GM18508 (cell line): ENCODE data around the gene RPL28.

Experiments
- ATAC-seq: cut with Tn5 transposase; IDR thresholded peaks from one replicate; pipeline ENCODE4 v1.9.1; 2021; ENCODE audit warnings: moderate number of reproducible peaks; ENCODE audit not compliant: insufficient read depth, unreplicated experiment

RPL28 gene

GRCh38 chr19:55352549-55353145 is 33.1 kb upstream of the RPL28 start:
- no peak for ATAC-seq

DNA sequence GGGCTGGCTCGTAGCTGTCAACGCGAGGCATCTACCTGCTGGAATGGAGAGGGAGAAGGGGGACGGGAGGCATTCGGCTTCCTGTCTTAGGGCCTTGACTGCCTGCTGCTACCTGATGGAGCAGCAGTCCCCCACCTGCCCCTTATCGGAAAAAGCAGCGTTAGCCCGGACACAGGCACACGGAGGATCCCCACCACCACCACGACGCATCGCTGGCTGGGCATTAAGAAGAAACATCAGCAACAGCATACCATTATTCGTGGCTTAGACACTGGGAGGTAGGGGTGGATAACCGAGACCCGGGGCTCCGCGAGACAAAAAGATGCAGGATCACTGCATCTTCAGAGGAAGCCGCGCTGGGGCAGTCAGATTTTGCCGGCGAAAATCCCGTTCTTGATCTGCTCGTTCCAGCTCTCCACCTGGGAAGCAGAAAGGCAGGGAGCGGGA is 32.4 kb upstream of the RPL28 start:
- ATAC-seq = no peak

DNA sequence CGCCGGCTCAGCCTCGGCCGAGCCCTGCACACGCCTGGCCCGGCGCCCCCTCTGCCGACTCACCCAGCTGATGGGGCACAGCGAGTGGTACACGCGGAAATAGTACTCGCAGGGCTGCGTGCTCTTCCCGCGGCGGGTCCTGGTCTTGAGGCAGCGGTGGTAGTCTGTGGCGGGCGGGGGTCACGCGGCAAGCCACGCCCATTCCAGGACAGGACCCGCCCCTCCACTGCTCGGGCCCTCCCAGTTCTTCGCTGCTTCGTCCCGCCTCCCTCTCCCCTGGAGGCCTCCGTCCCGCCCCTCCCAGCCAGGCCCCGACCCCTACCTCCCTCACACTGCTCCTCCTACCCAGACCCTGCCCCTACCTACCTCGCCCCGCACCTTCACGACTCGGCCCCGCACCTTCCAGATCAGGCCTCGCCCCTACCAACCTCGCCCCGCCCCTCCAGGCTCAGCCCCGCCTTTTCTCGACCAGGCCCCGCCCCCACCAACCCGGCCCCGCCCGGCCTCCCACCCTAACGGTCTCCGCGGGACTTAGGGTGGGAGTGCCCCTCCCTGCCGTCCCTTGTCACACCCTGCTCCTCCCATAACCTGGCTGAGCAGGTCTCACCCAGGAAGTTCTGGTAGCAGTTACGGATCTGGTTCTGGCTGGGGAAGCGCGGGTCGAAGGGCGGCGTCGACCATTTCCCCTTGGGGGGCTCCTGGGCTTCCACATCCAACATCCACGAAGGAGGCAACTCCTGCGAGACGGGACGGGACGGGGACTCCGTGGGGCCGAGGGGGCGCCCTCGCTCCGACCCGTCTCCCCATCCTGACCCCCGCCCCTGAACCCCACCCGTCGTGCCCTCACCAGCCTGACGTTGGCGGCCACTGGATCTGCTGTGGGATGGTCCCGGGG is 31.7 kb upstream of the RPL28 start:
- no peak for ATAC-seq

GRCh38 chr19:55354698-55355212 is 31.0 kb upstream of the RPL28 start, which contains the start of gene COX6B2:
Gene COX6B2 (minus strand): TSS chr19:55354719. CDS start chr19:55354521, 198 bp downstream.
- ATAC-seq = no peak

- no peak for ATAC-seq
These were observed 30.4 kb upstream of the RPL28 start for GRCh38 chr19:55355213-55355821.

DNA sequence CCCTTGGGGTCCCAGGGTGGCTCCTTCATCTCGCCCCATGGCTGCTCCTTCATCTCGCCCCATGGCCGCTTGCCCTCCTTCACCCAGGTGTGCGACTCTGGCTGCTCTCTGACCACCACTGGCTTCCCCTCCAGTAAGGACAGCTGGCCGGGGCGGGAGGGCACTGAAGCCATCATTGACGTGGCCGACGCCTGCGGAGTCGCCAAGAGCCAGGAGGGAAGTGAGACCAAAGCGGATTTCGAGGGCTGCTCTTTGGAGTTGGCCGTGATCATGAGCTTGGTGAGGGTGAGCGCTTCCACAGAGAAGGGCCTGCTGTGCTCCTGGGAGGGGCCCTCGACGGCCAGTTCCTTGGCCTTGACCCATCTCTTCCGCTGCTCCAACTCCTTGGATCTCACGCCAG is 27.2 kb upstream of the RPL28 start:
- no peak for ATAC-seq

- ATAC-seq = no peak
These were observed 26.5 kb upstream of the RPL28 start for GRCh38 chr19:55358943-55359908.

DNA sequence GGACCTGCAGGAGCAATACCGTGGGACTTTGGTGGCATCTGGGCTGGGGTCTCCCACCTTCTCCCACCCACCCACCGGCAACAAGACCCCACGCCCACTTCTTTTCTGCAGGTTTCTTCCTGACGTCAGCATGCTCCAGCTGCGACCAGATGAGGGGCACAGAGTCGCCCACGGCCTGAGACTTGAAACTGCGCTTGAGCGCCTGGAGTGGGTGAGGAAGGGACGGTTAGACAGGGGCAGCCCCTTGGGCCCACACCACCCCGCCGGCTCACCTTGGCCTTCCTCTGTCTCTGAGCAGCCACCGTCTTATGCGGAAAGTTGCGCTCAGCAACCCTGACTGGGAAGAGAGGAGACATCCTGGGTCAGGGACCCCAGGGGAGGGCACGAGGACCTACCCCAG is 24.8 kb upstream of the RPL28 start:
- ATAC-seq = no peak

GRCh38 chr19:55362174-55362989 is 23.4 kb upstream of the RPL28 start:
- ATAC-seq = no peak

DNA sequence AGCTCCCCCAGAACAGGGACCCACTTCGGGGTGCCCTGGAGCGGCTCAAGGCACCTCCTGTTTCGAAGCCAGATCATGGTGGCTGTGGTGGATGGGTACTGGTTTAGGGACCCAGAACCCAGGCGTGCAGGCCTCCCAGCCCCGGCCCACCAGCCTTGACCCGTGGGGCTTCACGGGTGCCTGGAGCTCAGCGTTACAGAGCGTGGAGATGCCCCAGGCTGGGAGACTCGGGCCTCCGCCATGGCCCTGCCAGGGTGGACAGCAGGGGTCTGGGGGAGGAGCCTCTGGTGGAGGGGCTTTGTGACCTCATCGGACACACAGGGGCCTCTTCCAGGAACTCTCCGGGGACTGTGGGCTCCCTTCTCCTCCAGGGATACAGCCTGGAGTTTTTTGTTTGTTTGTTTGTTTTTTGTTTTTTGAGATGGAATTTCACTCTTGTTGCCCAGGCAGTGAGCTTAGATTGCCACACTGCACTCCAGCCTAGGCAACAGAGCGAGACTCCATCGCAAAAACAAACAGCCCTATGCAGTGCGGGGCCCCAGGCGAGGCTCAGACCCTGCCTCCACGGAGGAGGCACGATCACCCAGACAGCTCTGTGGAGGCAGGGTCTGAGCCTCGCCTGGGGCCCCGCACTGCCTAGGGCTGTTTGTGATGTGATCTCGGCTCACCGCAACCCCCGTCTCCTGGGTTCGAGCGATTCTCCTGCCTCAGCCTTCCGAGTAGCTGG is 22.6 kb upstream of the RPL28 start, which contains the start of gene GARIN5B:
TSS of gene GARIN5B (minus strand) at position 271 of the 727 bp plus-strand sequence. CDS start at position 77, 194 bp downstream.
- no peak for ATAC-seq

DNA sequence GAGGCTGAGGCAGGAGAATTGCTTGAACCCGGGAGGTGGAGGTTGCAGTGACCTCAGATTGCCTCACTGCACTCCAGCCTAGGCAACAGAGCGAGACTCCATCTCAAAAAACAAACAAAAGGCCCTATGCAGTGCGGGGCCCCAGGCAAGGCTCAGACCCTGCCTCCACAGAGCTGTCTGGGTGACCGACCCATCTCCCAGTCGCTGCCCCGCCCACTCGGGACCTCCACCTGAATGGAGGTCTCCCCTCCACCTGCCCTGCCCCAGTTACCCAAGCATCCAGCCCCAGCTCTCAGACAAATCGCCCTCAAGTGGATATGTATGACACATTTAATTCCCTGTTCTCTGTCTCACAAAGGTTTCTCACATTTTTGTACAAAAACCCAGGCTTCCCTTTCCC is 20.5 kb upstream of the RPL28 start:
- no peak for ATAC-seq

- no peak for ATAC-seq
These were observed 19.8 kb upstream of the RPL28 start for GRCh38 chr19:55365964-55366363.

DNA sequence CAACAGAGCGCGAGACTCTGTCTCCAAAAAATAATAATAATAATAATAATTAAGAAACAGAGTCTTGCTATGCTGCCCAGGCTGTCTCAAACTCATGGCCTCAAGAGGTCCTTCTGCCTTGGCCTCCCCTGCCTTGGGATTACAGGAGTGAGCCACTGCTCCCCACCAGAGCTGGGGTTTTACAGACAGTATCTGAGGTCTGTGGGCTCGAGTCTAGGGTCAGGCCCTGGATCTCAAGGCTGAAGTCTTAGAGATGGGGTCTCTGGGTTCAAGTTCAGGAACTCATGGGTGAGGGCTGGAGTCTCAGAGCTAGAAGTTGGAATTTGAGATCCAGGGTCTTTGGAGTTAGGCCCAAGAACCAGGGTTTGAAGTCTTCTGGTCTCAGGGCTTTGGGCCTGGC is 18.9 kb upstream of the RPL28 start:
- ATAC-seq = no peak

- ATAC-seq = no peak
These were observed 17.6 kb upstream of the RPL28 start for GRCh38 chr19:55368106-55368505.

DNA sequence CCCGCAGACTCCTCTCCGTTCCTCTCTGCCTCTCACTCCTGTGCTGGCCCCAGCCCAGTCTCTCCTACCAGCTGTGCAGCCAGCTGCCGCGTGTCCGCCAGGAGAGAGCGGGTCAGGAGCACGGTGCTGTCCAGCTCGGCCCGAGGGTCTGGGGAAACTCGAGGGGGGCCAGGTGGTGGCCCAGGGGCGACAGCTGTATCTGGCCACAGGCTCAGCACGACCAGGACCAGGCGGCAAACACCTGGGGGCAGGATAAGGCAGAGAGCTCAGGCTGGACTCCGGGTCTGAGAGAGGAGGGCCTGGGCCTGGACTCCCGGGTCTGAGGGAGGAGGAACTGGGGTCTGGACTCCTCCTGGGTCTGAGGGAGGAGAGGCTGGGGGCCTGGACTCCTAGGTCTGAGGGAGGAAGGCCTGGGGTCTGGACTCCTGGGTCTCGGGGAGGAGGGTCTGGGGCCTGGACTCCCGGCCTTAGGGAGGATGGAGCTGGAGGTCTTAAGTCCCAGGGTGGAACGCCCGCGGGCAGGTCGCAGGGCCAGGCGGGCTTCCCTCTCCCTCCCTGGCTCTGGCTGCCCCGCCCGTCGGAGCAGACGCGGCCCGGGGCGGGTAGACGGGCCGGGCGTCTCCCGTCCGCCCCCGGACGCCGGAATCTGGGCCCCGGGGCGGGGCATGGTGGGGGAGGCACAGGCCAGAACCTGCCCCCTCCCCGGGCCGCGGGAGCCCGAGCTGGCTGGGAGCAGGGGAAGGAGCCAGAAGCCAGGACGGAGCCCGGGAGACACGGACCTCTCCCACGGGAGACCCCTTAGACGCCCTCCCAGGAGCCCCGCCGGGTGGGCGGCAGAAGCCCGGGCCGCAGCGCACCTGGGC is 16.8 kb upstream of the RPL28 start:
- ATAC-seq = no peak

DNA sequence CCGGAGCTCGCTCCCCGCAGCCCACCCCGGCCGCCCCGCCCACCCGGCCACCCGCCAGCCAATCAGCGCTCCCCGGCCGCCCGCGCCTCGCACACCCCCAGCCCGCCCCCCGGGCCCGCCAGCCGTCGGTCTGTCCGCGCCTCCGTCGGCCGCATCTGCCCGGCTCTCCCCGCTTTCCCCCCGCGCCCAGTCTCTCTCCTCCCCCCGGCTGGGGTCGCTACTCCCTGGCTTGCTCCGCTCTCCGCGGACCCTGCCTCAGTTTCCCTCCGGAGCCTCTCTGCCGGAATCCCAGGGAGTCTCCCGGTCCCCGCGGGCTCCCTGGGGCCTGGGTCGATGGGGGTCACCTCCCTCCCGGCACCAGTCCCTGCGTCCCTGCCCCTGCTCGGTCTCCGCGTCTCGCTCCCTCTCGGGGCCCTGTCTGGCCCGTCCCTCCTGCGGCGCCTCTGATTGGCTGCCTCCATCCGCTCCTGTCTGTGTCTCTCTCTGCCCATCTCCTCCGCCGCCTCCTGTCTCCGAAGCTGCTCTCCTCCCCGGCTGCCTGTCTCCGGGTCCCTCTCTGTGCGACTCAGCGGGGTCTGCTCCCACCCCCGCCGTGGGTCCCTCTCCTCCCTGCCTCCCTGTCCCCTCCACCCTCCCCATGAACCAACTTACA is 16.0 kb upstream of the RPL28 start:
- no peak for ATAC-seq
